ENCODE results near the gene HDAC1.

DNA sequence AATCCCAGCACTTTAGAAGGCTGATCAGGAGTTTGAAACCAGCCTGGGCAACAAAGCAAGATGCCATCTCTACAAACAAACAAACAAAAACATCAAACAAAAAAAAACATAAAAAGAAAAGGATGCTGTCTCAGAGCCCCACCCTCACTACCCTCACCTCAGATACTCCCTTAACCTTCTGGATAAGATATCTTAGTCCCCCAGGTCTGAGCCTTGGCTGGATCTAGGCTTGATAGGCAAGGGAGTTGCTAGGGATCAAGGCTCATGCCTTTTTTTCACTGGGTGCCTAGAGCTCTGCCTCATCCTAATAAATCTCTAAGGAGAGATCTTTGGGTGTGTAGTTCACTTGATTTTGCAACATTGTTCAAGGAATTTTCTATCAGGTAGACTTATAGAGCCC, 7.4 kb downstream of the HDAC1 start:
- TF ChIP-seq EZH2 (IDR thresholded peaks at IDR 0.05; ENCODE audit: borderline replicate concordance, low read length), result no peak
- TF ChIP-seq, protein P1, sequence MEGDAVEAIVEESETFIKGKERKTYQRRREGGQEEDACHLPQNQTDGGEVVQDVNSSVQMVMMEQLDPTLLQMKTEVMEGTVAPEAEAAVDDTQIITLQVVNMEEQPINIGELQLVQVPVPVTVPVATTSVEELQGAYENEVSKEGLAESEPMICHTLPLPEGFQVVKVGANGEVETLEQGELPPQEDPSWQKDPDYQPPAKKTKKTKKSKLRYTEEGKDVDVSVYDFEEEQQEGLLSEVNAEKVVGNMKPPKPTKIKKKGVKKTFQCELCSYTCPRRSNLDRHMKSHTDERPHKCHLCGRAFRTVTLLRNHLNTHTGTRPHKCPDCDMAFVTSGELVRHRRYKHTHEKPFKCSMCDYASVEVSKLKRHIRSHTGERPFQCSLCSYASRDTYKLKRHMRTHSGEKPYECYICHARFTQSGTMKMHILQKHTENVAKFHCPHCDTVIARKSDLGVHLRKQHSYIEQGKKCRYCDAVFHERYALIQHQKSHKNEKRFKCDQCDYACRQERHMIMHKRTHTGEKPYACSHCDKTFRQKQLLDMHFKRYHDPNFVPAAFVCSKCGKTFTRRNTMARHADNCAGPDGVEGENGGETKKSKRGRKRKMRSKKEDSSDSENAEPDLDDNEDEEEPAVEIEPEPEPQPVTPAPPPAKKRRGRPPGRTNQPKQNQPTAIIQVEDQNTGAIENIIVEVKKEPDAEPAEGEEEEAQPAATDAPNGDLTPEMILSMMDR (conservative IDR thresholded peaks at IDR 0.05 in 1 of 2, IDR thresholded peaks at IDR 0.05 in 1 of 2; ENCODE audit: extremely low read depth in 1 of 2, insufficient read depth in 1 of 2, low read depth in 1 of 2, low read length in 2 of 2), result no peak
